ENCODE results near the gene AURKA. TPM values are rescaled to one million over a fixed set of nuclear protein-coding genes. Genes with fewer than 3 reads are reported as not detected.
"Not testable (repeated sequence)": the region's sequence is repeated elsewhere in the genome, so short reads cannot be mapped to it uniquely, and the experiment has no call there.

AURKA gene
- total RNA-seq, 1 donor from 2014 or later, result 1.6 TPM

DNA sequence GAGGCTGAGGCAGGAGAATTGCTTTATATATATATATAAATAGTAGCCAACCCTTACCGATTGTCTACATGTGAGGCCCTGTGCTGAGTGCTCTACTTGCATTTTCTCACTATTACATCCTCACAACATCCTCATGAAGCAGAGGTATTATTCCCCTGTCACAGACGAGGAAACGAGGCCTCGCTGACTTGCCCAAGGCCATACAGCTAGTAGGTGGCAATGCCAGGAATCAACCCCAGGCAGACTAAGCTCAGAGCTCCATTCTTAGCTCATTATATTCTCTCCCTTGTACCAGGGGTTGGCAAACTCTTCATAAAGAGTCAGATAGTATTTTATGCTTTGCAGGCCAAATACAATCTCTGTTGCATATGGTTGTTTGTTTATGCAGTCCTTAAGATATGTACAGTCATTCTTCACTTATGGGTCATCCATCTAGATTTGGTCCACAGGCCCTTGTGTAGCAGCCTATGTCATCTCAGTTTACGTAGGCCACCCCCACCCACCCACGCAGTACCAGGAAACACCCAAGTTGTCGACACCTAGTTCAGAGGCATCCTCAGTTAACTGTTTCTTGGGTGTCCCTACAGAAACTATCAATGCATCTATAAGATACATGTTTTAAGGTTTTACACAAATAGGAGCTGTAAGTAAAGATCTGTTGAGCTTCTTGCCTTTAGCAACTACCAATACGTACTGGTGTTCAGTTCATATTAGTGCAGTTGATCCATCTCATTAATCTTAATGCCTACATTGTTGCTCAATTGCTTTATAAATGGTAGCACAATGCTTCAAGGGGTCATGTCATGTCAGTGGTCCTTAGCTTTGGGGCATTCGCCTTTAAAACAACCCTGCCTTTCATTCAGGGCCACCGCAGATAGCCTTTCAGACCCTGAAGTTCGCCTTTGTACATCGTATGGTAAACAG, 23.1 kb upstream of the AURKA start:
- Histone ChIP-seq H3K36me3 (ENCODE audit: control insufficient read depth, insufficient read depth, low read length) (no peaks in the 10 kb centered on the region), H3K4me3 (ENCODE audit: low read depth, low read length) (no peak overlapping the region), H3K27me3 (ENCODE audit: control insufficient read depth, insufficient read depth, low read length) (no peaks in the 10 kb centered on the region)
- DNase-seq (ENCODE audit: low read depth), result peak; percentile 43
- no peak for FAIRE-seq
- TF ChIP-seq, protein P1, sequence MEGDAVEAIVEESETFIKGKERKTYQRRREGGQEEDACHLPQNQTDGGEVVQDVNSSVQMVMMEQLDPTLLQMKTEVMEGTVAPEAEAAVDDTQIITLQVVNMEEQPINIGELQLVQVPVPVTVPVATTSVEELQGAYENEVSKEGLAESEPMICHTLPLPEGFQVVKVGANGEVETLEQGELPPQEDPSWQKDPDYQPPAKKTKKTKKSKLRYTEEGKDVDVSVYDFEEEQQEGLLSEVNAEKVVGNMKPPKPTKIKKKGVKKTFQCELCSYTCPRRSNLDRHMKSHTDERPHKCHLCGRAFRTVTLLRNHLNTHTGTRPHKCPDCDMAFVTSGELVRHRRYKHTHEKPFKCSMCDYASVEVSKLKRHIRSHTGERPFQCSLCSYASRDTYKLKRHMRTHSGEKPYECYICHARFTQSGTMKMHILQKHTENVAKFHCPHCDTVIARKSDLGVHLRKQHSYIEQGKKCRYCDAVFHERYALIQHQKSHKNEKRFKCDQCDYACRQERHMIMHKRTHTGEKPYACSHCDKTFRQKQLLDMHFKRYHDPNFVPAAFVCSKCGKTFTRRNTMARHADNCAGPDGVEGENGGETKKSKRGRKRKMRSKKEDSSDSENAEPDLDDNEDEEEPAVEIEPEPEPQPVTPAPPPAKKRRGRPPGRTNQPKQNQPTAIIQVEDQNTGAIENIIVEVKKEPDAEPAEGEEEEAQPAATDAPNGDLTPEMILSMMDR (IDR thresholded peaks at IDR 0.05; ENCODE audit: insufficient read depth, low read length, severe bottlenecking), result no peak

DNA sequence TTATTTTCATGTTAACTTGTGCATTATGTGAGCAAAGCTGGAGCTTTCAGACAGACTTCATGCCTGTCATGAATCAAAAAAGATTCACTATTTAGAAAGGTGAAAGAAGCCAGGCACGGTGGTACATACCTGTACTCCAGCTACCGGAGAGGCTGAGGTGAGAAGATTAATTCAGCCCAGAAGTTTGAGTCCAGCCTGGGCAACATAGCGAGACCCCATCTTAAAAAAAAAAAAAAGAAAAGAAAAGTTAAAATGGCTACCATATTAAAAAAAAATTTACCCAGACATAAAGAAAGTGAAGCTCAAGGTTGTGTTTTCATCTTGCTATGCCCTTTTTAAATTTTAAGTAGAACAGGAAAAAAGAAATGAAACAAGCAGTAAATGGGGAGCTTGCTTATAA, 20.9 kb upstream of the AURKA start:
- Histone ChIP-seq H3K36me3 (ENCODE audit: control insufficient read depth, insufficient read depth, low read length) (no peaks in the 10 kb centered on the region), H3K4me3 (ENCODE audit: low read depth, low read length) (no peak overlapping the region), H3K27me3 (ENCODE audit: control insufficient read depth, insufficient read depth, low read length) (no peaks in the 10 kb centered on the region)
- TF ChIP-seq, protein P1 (IDR thresholded peaks at IDR 0.05; ENCODE audit: insufficient read depth, low read length, severe bottlenecking), result no peak
- DNase-seq (ENCODE audit: low read depth), result no peak
- FAIRE-seq, result no peak

DNA sequence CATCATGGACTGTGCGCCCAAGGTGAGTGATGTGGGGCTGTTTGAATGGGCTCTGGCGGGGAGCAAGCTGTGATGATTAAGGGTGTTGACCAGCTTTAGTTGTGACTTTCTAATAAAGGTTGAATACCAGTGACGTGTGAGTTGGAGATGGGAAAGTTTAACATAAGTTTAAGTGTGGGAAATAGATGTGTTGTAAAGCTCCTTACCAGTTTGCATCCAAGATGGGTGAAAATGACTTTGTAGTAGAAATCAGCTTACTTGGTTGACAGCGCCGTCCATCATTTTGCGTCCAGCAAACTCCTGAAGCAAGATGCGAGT, 20.4 kb upstream of the AURKA start:
- FAIRE-seq (no peak), DNase-seq (ENCODE audit: low read depth) (no peak)
- H3K4me3 ChIP-seq (ENCODE audit: low read depth, low read length), result no peak overlapping the region
- TF ChIP-seq, protein P1 (IDR thresholded peaks at IDR 0.05; ENCODE audit: insufficient read depth, low read length, severe bottlenecking), result no peak
- H3K27me3 ChIP-seq (ENCODE audit: control insufficient read depth, insufficient read depth, low read length), result no peaks in the 10 kb centered on the region
- peaks cover under 1% of the 10 kb centered on the region for H3K36me3 ChIP-seq (ENCODE audit: control insufficient read depth, insufficient read depth, low read length)

DNA sequence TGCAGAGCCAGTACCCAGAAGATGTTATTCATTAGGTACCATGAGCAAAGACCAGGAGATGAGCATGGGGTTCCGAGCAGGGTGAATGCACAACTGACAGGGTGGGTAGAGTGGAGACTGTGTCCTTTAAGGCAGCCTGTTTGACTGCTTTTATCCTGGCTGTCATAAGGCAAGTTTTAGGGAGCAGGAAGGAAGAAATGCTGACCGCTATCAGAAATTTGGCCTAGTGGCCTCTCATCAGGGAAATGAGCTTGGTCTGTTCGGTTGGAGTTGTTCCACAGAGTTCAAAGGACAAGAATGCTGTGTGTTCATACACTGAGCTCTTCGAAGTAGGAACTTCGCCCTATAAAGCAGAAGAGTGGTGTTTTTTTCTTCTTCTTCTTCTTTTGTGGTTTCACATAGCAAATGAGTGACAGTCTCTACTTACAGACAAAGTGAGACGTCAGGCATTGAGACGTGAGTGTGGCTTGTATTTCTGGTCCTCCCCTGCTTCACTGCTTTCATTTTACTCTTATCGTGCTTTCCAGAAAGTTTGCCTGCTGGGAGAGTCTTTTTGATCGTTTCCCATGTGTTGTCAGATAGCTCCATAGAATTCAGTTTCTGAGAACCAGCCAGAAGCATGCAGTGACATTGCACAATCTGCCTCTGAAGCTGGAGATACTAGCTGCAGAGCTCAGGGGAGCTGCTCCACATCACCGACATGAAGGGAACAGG, 19.9 kb upstream of the AURKA start, which contains the start of gene CASS4:
Gene CASS4 (plus strand): TSS at position 502 of the 714 bp plus-strand sequence. CDS start 199 bp downstream, at position 701.
- FAIRE-seq, result no peak
- Histone ChIP-seq H3K27me3 (ENCODE audit: control insufficient read depth, insufficient read depth, low read length) (no peaks in the 10 kb centered on the region), H3K36me3 (ENCODE audit: control insufficient read depth, insufficient read depth, low read length) (peaks cover 2% of the 10 kb centered on the region), H3K4me3 (ENCODE audit: low read depth, low read length) (no peak within 1 kb of the TSS)
- TF ChIP-seq, protein P1 (IDR thresholded peaks at IDR 0.05; ENCODE audit: insufficient read depth, low read length, severe bottlenecking), result no peak
- DNase-seq (ENCODE audit: low read depth), result no peak

DNA sequence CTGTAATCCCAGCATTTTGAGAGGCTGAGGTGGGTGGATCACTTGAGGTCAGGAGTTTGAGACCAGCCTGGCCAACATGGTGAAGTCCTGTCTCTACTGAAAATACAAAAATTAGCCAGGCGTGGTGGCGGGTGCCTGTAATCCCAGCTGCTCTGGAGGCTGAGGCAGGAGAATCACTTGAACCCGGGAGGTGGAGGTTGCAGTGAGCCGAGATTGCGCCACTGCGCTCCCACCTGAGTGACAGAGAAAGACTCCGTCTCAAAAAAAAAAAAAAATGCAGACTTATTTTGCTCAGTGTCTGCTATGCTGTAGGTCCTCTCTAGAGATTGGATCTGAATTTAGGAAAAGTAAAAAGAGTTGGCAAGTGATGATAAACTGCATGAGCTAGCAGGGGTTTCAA, 19.3 kb upstream of the AURKA start:
- DNase-seq (ENCODE audit: low read depth); H3K36me3 ChIP-seq (ENCODE audit: control insufficient read depth, insufficient read depth, low read length); FAIRE-seq; H3K27me3 ChIP-seq (ENCODE audit: control insufficient read depth, insufficient read depth, low read length); H3K4me3 ChIP-seq (ENCODE audit: low read depth, low read length): not testable (repeated sequence)

DNA sequence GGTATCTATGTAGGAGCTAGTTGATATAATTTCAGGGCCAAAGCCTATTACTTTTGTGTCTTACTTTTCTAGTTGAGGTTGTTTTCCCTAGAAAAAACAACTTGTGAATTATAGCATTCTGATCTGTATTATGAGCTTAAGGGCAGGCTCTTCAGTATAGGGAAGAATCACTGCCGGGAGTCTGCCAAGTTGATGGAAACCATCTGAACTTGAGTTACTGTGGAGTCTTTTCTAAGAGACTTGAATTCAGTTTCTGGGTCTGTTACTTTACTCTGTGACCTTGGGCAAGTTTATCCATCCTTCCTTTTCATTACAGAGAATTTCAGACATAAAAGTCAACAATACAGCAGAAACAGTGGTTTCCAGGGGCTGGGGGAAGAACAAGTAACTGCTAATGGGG, 17.9 kb upstream of the AURKA start:
- DNase-seq (ENCODE audit: low read depth), result no peak
- Histone ChIP-seq H3K4me3 (ENCODE audit: low read depth, low read length) (no peak overlapping the region), H3K27me3 (ENCODE audit: control insufficient read depth, insufficient read depth, low read length) (no peaks in the 10 kb centered on the region), H3K36me3 (ENCODE audit: control insufficient read depth, insufficient read depth, low read length) (peaks cover 2% of the 10 kb centered on the region)
- TF ChIP-seq, protein P1 (IDR thresholded peaks at IDR 0.05; ENCODE audit: insufficient read depth, low read length, severe bottlenecking), result no peak
- no peak for FAIRE-seq

All from bronchial epithelial cell (primary cell).